Stimulated activated CD4-positive, alpha-beta T cell treated with anti-CD3 and anti-CD28 coated beads, Interleukin-2, amount 100 ng/mL, for 24 hours (primary cell): ENCODE measurements around the gene SOD1.
"Not testable (repeated sequence)": the region's sequence is repeated elsewhere in the genome, so short reads cannot be mapped to it uniquely, and the experiment has no call there.

Experiments used
- DNase-seq, 2 donors: peaks; one replicate each; pipeline ENCODE4 v3.0.0-alpha.2; 2020

Gene SOD1

GRCh38 chr21:31659536-31660258 lies at the start of gene SOD1:
Gene SOD1, plus strand, starts transcription at chr21:31659693. Its CDS starts 77 bp downstream, at chr21:31659770.
- DNase-seq, result peak; percentile 96 to 97

DNA sequence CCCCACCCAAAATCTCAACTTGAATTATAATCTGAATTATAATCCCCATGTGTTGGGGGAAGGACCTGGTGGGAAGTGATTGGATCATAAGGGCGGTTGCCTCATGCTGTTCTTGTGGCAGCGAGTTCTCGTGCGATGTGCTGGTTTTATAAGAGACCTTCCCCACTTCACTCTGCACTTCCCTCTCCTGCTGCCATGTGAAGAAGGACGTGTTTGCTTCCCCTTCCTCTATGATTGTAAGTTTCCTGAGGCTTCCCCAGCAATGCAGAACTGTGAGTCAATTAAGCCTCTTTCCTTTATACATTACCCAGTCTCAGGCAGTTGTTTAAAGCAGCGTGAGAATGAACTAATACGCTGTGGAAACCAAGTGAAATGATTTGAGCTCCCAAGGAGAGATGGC lies 48.0 kb upstream of the SOD1 start:
- DNase-seq, result no peak

DNA sequence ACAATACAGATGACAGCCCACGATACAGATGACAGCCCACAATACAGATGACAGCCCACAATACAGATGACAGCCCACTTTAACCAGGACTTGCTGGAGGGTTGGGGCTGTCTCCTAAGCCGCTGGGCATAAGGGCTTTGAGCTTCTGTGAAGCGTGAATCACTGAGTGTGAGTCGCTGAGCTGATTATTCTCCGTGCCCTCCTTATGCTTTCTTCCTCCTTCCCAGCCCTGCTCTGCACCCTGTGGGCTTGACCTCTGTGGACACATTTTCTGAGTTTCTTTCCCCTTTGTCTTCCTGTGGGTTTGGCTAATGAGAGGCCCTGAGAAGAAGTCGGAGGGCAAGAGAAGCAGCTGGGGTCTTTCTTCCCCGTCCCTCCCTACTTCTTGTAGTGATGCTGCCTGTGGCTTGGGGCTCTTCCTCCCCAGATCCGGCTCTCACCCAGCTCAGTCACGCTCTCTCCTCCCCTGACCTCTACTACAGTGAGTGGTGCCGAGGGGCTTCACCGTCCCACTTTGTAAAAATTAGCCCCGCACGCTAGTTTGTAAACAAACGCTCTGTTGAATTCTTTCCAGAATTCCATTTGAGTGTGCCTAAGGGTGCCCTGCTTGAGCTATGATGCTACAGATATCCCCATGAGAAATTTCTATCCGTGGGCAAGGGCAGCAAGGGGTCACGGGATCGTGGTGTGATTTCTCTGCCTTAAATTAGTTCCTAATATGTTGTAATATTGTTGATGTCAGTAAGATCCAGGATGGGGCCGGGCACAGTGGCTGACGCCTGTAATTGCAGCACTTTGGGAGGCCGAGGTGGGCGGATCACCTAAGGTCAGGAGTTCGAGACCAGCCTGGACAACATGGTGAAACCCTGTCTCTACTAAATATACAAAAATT lies 46.4 kb upstream of the SOD1 start:
- no peak for DNase-seq

DNA sequence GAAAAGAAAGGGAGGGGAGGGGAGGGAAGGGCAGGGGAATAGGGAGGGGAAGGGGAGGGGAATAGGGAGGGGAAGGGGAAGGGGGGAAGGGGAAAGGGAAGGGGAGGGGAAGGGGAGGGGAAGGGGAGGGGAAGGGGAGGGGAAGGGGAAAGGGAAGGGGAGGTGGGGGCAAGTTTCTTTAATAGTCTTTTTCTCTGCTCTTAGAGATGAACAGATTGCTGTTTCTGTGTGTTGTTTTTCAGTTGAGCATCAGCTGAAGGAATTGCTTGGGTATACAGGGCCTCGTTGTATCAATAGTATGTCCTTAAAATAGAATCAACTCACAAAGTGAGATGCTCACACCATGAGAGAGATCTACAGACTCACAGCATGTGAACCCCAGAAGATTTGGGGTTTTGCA lies 44.8 kb upstream of the SOD1 start:
- DNase-seq, result no peak

GRCh38 chr21:31616216-31616615 lies 43.3 kb upstream of the SOD1 start:
- no peak for DNase-seq

DNA sequence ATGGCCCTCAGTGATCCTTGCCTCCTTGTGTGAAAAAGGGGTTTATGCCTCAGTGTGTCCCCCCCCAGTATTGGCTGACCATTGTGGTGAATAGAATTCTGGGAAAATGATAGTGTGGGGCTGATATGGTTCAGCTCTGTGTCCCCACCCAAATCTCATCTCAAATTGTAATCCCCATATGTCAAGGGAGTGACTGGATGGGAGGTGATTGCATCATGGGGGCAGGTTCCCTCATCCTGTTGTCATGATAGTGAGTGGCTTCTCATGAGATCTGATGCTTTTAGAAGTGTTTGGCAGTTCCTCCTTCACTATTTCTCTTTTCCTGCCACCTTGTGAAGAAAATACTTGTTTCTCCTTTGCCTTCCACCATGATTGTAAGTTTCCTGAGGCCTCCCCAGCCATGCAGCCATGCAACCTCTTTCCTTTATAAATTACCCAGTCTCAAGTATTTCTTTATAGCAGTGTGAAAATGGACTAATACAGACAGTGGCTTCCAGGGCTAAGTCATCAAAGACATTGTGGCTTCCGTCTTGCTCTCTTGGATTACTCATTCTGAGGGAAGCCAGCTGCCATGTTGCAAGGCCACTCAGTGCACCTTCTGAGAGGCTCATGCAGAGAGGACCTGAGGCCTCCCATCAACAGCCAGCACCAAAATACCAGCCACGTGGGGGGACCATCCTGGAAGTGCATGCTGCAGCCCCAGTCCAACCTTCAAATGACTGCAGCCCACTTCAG lies 40.6 kb upstream of the SOD1 start:
- DNase-seq, result no peak

DNA sequence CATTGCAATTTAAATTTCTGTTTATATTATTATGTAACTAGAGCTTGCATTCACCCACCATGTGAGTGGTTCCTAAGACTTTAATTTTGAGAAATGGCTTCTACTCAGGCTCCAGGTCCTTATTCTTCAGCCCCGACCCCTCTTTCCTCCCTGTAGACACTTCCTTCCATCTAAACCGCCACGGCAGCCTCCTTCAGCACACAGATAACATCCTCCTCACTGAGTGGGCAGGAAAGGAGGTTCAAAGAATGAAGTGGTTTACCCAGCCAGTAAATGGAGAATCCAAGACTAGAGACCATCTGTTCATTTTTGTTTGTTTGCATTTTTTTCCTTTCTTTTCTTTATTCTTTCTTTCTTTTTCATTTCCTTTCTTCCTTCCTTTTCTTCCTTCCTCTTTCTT lies 37.1 kb upstream of the SOD1 start:
- DNase-seq, result no peak

- DNase-seq, result no peak
Observed at GRCh38 chr21:31623664-31624063, 35.8 kb upstream of the SOD1 start.

DNA sequence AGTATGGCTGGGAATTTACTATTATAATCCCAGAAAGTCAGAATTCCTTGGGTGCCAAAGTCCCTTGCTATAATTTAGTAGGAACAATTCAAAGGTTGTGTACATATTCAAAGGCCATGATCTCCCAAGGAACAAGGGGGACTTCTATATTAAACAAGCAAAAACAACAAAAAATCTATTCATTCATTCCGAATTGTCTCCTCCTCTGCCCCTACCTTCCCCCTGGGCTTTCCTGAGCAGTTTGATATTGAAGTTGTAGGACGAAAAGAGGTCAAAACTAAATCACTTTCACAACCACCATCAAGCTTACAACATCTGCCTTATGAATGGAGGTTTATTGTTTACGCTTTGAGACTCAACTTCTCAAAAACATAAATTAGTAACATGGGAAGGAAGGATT lies 35.3 kb upstream of the SOD1 start:
- no peak for DNase-seq

DNA sequence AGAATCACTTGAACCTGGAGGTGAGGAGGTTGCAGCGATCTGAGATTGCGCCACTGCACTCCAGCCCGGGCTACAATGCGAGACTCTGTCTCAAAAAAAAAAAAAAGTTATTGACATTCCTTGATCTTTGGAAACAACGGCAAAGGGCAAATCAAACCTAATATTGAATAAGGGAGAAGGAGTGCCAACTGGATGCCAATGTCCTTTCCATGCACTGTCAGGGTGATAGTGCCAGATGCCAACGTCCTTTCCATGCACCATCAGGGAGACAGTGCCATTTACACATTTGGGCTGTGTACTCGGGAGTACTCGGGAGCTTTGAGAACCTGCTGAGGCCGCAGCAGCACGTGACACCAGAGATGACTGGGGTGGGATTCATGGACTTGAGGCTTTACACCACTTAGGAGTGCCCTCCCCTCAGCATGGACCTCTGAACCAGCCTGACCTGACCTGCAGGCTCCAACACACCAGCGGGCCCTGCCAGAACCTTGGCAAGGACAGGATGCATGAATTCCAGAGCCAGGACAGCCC lies 34.5 kb upstream of the SOD1 start:
- DNase-seq, result no peak

- no peak for DNase-seq
Observed at GRCh38 chr21:31629972-31630711, 29.4 kb upstream of the SOD1 start.

- not testable (repeated sequence) for DNase-seq
Observed at GRCh38 chr21:31631881-31632280, 27.6 kb upstream of the SOD1 start.

DNA sequence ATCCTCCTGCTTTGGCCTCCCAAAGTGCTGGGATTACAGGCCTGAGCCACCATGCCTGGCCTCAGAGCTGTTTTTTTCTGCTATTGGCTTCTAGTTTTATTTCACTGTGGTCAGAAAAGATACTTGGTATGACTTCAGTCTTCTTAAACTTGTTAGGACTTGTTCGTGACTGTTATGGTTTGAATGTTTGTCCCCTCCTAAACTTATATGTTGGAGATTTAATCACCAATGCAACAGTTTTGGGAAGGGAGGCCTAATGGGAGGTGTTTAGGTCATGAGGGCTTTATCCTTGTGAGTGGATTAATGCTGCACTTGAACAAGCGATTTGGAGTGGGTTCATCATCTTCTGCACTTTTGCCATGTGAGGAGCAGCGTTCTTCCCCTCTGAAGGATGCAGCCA lies 24.5 kb upstream of the SOD1 start:
- DNase-seq, result no peak

GRCh38 chr21:31636874-31637273 lies 22.6 kb upstream of the SOD1 start:
- DNase-seq, result no peak

DNA sequence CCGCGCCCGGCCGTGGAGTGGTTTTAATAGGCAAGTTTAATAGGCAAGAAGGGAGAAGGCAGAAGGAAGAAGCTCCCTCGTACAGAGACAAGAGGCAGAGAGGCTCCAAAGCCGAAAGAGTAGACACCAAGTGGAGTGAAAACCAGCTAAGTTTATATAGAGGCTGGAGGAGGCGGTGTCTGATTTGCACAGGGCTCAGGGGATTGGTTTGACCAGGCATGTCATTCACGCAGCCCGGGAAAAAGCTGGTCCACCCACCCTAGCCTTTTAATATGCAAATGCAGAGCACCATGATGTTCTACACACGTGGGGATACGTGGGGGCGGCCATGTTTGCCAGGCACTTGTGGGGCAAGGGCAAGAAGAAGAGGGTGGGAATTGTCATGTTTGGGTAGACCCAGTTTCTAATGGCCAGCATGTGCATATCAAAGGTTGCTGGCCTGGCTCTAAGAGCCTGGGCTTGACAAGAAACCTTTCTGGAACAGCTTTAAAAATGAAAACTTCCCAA lies 18.0 kb upstream of the SOD1 start:
- no peak for DNase-seq

DNA sequence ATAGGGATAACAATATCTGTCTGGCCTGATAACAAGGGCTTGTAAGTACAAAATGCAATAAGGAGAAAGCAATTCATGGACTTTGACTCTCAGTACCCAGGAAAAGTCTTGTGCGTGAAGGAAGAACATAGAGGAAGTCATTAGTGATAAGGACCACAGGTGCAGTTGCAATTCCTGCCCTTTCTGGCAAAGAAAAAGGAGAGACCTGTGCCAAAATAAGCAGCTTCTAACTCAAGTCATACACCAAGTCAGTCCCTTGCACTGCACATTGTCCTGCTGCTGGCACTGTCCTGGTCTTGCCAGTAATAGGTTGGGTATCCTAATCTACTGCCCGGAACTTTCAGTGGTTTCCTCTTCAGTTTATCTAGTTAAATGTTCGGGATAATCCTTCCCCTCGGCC lies 14.8 kb upstream of the SOD1 start:
- no peak for DNase-seq

DNA sequence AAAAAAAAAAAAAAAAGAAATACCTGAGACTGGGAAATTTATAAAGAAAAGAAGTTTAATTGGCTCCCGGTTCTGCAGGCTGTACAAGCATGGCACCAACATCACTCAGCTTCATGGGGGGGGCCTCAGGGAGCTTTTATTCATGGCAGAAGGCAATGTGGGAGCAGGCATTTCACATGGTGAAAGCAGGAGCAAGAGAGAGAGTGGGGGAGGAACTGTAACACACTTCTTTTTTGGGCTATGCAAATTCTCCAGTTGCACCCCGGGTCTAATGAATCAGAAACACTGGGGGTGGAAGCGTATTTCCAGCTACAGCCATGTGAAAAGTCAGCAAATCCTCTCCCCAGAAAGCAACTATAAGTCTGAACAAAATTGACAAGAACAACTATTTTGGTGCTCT lies 11.8 kb upstream of the SOD1 start:
- no peak for DNase-seq

DNA sequence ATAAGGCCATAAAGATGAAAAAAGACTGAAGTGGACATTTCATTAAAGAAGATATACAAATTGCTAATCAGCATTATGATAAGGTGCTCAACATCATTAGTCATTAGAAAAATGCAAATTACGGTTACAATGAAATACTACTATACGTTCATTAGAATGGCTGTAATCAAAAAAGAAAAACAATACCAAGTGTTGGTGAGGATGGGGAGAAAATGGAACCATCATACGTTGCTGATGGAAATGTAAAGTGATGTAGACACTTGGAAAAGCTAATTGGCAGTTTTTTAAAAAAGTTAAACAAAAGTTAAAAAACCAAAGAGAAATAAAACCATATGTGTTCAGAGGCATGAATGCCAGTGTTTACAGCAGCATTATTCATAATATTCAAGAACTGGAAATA lies 8.6 kb upstream of the SOD1 start:
- no peak for DNase-seq

DNA sequence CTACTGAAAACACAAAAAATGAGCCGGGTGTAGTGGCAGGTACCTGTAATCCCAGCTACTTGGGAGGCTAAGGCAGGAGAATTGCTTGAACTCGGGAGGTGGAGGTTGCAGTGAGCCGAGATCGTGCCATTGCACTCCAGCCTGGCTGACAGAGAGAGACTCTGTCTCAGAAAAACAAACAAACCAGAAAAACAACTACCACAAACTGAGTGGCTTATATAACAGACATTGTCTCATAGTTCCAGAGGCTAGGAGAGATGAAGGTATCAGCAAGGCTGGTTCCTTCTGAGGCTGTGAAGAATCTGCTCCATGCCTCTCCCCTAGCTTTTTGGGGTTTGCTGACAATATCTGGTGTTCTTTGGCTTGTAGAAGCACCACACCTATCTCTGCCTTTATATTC lies 8.0 kb upstream of the SOD1 start:
- DNase-seq, result not testable (repeated sequence)

DNA sequence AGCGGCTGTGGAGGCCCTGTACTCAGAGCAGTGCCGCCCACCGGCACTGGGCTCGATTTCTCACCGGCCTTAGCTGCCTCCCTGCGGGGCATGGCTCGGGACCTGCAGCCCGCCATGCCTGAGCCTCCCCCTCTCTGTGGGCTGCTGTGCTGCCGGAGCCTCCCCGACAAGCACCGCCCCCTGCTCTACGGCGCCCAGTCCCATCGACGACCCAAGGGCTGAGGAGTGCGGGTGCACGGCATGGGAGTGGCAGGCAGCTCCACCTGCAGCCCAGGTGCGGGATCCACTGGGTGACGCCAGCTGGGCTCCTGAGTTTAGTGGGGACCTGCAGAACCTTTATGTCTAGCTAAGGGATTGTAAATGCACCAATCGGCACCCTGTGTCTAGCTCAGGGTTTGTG lies 5.2 kb upstream of the SOD1 start:
- no peak for DNase-seq

GRCh38 chr21:31654821-31655580 lies 4.5 kb upstream of the SOD1 start:
- not testable (repeated sequence) for DNase-seq
